Esophagus squamous epithelium (tissue), 4 donors: ENCODE measurements around the gene PRPF31.

Experiments
- CTCF ChIP-seq, 6 experiments: fragments of 450-650 bp in 4 of 6; fragments of 200-600 bp in 2 of 6; sonication (generic) in 2 of 6; IDR thresholded peaks; one replicate each; pipeline ENCODE4 v1.5.1; 2016 to 2019; ENCODE audit warnings: antibody characterized with exemption in 6 of 6, mild to moderate bottlenecking in 4 of 6, moderate library complexity in 4 of 6
- POLR2A ChIP-seq, 4 donors: fragments of 450-650 bp; IDR thresholded peaks; one replicate each; pipeline ENCODE4 v1.6.1; 2017; ENCODE audit warnings: antibody characterized with exemption in 4 of 4, mild to moderate bottlenecking in 4 of 4, moderate library complexity in 3 of 4

- no peak for TF ChIP-seq CTCF (IDR thresholded peaks at IDR 0.05)
- TF ChIP-seq POLR2A (IDR thresholded peaks at IDR 0.05), result no peak
Observed at GRCh38 chr19:54114340-54115108, 1.0 kb upstream of the PRPF31 start.
